ENCODE data around the gene SLC30A2. TPM values are rescaled to one million over a fixed set of nuclear protein-coding genes. Genes with fewer than 3 reads are reported as not detected.

The SLC30A2 gene
- polyA plus RNA-seq, 4 donors: 0.09 to 43.2 (median 0.36) TPM

DNA sequence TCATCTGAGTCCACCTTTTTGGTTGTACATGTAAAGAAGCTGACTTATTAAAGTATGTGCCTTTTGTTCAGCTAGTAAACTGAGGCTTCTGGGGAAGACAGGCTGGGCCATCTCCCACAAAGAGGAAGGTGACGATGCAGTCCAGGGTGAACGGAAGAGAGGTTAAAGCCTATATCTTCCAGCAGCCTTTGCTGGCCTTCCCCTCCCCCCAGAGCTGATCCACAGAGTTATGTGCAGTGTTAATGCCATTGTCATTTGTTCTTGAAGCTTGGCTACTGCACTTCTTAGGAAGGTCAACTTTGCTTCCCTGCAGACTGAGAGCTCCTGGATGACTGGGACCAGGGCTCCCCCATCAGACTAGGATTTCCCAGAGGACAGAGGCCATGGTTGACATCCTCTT lies 2.2 kb downstream of the SLC30A2 start:
- FAIRE-seq (no peak), DNase-seq (no peak)
- H3K27ac ChIP-seq (ENCODE audit: low read depth in 1 of 3, low read length in 2 of 3): no peak overlapping the region
- 74 to 90% (median 89%) methylated on average over 2 of the region's 2 CpGs for WGBS, 3 donors
- no peaks in the 10 kb centered on the region for H3K9me3 ChIP-seq (ENCODE audit: control insufficient read depth in 2 of 2, insufficient read depth in 1 of 2, low read depth in 1 of 2, low read length in 1 of 2)
- H3K4me3 ChIP-seq (ENCODE audit: low read depth in 1 of 3, low read length in 3 of 3): no peak overlapping the region
- H3K36me3 ChIP-seq (ENCODE audit: control insufficient read depth in 3 of 3, insufficient read depth in 2 of 3, low read depth in 1 of 3, low read length in 3 of 3): peaks cover 0 to 54% (median 0%) of the 10 kb centered on the region in 3 donors
- peaks cover 0 to 36% (median 0%) of the 10 kb centered on the region in 3 donors for H3K4me1 ChIP-seq (ENCODE audit: control insufficient read depth in 3 of 3, insufficient read depth in 2 of 3, low read depth in 1 of 3, low read length in 2 of 3)
- peaks cover 9 to 22% (median 14%) of the 10 kb centered on the region in 3 donors for H3K27me3 ChIP-seq (ENCODE audit: control insufficient read depth in 3 of 3, insufficient read depth in 3 of 3, low read length in 3 of 3)

DNA sequence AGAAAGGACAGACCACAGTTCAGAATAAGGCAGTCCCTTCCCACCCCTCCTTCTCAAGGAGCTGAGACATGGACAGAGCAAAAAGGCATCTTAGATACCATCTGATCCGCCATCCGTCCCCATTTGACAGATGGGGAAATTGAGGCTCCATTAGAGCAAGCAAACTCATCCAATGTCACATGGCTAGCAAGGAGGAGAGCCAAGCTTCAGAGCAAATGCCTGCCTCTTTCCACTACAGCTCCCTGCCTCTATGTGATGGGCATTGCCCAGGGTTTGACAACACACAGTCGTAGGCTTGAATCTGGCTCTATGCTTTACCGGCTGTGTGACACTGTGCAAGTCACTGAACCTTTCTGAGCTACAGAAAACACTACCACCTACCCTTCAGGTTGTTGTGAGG lies 3.9 kb downstream of the SLC30A2 start:
- Histone ChIP-seq H3K36me3 (ENCODE audit: control insufficient read depth in 3 of 3, insufficient read depth in 2 of 3, low read depth in 1 of 3, low read length in 3 of 3) (peaks cover 0 to 69% (median 0%) of the 10 kb centered on the region in 3 donors), H3K4me1 (ENCODE audit: control insufficient read depth in 3 of 3, insufficient read depth in 2 of 3, low read depth in 1 of 3, low read length in 2 of 3) (peaks cover 0 to 29% (median 0%) of the 10 kb centered on the region in 3 donors), H3K27ac (ENCODE audit: low read depth in 1 of 3, low read length in 2 of 3) (no peak overlapping the region), H3K4me3 (ENCODE audit: low read depth in 1 of 3, low read length in 3 of 3) (no peak overlapping the region), H3K9me3 (ENCODE audit: control insufficient read depth in 2 of 2, insufficient read depth in 1 of 2, low read depth in 1 of 2, low read length in 1 of 2) (no peaks in the 10 kb centered on the region), H3K27me3 (ENCODE audit: control insufficient read depth in 3 of 3, insufficient read depth in 3 of 3, low read length in 3 of 3) (peaks cover 9 to 18% (median 13%) of the 10 kb centered on the region in 3 donors)
- WGBS, 3 donors: 65 to 70% (median 65%) methylated on average over 4 of the region's 4 CpGs
- DNase-seq: no peak
- FAIRE-seq: no peak

DNA sequence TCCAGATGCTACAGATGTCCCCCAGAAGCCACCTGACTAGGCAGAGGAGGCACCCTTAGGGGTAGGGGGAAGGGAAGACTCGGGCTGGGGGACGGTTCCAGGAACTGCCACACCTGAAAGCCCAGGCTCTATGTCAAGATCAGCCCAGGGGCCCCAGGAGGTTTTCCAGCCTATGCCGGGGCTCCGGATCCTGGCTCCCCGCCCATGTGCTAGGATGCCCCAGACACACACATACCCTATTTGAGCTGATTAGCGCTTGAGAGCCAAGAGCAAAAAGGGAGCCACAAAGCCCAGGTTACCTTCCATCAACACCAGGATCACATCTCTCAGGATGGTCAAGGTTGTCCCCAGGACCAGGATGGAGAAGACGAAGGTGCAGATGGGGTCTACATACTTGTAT lies 4.5 kb downstream of the SLC30A2 start:
- no peak overlapping the region for H3K4me3 ChIP-seq (ENCODE audit: low read depth in 1 of 3, low read length in 3 of 3)
- 77 to 86% (median 80%) methylated on average over 7 of the region's 7 CpGs for WGBS, 3 donors
- peaks cover 0 to 74% (median 0%) of the 10 kb centered on the region in 3 donors for H3K36me3 ChIP-seq (ENCODE audit: control insufficient read depth in 3 of 3, insufficient read depth in 2 of 3, low read depth in 1 of 3, low read length in 3 of 3)
- peaks cover 0 to 32% (median 0%) of the 10 kb centered on the region in 3 donors for H3K4me1 ChIP-seq (ENCODE audit: control insufficient read depth in 3 of 3, insufficient read depth in 2 of 3, low read depth in 1 of 3, low read length in 2 of 3)
- no peaks in the 10 kb centered on the region for H3K9me3 ChIP-seq (ENCODE audit: control insufficient read depth in 2 of 2, insufficient read depth in 1 of 2, low read depth in 1 of 2, low read length in 1 of 2)
- DNase-seq (no peak), FAIRE-seq (no peak)
- H3K27me3 ChIP-seq (ENCODE audit: control insufficient read depth in 3 of 3, insufficient read depth in 3 of 3, low read length in 3 of 3): peaks cover 6 to 12% (median 8%) of the 10 kb centered on the region in 3 donors
- H3K27ac ChIP-seq (ENCODE audit: low read depth in 1 of 3, low read length in 2 of 3): no peak overlapping the region

DNA sequence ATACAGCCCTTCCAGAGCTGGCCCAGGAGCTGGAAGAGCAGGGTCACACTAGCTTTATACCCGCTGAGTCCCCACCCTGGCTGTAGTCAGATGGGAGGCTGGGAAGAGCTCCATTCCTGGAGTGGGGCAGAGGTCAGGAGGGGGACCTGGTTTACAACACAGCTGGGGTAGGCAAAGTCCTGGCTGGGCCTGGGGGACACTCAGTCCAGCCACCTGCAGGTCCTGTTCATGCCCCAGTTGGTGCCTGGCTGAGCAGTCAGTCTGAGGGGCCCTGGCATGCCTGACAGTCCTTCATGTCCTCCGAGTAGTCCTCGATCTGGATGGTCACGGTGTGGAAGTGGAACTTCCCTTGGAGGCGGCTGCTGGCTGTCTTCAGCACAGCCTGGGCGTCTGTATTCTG lies 7.0 kb downstream of the SLC30A2 start:
- peaks cover 0 to 27% (median 3%) of the 10 kb centered on the region in 3 donors for H3K4me1 ChIP-seq (ENCODE audit: control insufficient read depth in 3 of 3, insufficient read depth in 2 of 3, low read depth in 1 of 3, low read length in 2 of 3)
- FAIRE-seq: no peak
- 74 to 82% (median 77%) methylated on average over 6 of the region's 6 CpGs for WGBS, 3 donors
- H3K27ac ChIP-seq (ENCODE audit: low read depth in 1 of 3, low read length in 2 of 3): no peak overlapping the region
- peaks cover 0 to 10% (median 0%) of the 10 kb centered on the region in 3 donors for H3K27me3 ChIP-seq (ENCODE audit: control insufficient read depth in 3 of 3, insufficient read depth in 3 of 3, low read length in 3 of 3)
- peaks cover 0 to 68% (median 0%) of the 10 kb centered on the region in 3 donors for H3K36me3 ChIP-seq (ENCODE audit: control insufficient read depth in 3 of 3, insufficient read depth in 2 of 3, low read depth in 1 of 3, low read length in 3 of 3)
- H3K4me3 ChIP-seq (ENCODE audit: low read depth in 1 of 3, low read length in 3 of 3): no peak overlapping the region
- DNase-seq: no peak
- no peaks in the 10 kb centered on the region for H3K9me3 ChIP-seq (ENCODE audit: control insufficient read depth in 2 of 2, insufficient read depth in 1 of 2, low read depth in 1 of 2, low read length in 1 of 2)

DNA sequence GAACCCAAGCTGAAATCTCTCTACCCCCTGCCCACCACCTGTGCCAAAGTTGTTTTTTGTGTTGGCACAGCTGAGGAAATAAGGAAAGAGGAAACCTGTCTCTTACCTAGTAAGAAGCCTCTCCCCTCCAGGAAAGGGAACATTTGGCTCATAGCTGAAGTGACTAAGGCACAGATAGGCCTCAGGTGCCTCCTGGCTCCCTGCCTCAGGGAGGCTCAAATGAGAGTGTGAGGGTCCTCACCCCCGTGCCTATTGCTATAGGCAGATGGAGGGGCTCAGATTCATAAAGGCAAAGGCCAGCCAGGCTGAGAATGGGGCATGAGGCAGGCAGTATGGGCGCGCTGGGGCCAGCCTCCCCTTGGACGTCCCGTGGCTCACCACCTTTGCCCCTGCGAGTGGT lies 7.4 kb downstream of the SLC30A2 start:
- H3K27ac ChIP-seq (ENCODE audit: low read depth in 1 of 3, low read length in 2 of 3): peak overlapping the region in 1 of 3 donors; percentile 42
- no peaks in the 10 kb centered on the region for H3K9me3 ChIP-seq (ENCODE audit: control insufficient read depth in 2 of 2, insufficient read depth in 1 of 2, low read depth in 1 of 2, low read length in 1 of 2)
- 85 to 90% (median 86%) methylated on average over 6 of the region's 6 CpGs for WGBS, 3 donors
- FAIRE-seq (no peak), DNase-seq (no peak)
- peaks cover 0 to 23% (median 3%) of the 10 kb centered on the region in 3 donors for H3K4me1 ChIP-seq (ENCODE audit: control insufficient read depth in 3 of 3, insufficient read depth in 2 of 3, low read depth in 1 of 3, low read length in 2 of 3)
- peaks cover 0 to 64% (median 0%) of the 10 kb centered on the region in 3 donors for H3K36me3 ChIP-seq (ENCODE audit: control insufficient read depth in 3 of 3, insufficient read depth in 2 of 3, low read depth in 1 of 3, low read length in 3 of 3)
- H3K4me3 ChIP-seq (ENCODE audit: low read depth in 1 of 3, low read length in 3 of 3): no peak overlapping the region
- peaks cover 0 to 11% (median 0%) of the 10 kb centered on the region in 3 donors for H3K27me3 ChIP-seq (ENCODE audit: control insufficient read depth in 3 of 3, insufficient read depth in 3 of 3, low read length in 3 of 3)

DNA sequence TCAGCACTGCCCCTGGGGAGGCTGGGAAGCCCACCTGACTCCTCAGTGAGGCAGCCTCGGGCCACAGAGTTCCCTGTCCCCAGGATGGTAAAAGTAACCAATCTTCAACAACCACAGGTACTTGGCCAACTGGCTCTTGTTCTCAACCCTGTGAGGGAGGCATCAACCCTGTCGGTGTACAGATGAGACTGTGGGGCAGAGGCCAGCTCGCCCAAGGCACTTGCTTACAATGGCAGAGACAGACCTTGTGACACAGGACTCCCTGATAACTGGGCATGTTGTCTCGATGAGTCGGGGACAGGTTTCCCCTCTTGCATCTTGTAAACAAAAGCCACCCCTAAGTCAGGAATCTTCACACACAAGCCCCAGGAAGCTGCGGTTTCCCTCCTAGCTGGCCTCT lies 8.0 kb downstream of the SLC30A2 start:
- Histone ChIP-seq H3K4me1 (ENCODE audit: control insufficient read depth in 3 of 3, insufficient read depth in 2 of 3, low read depth in 1 of 3, low read length in 2 of 3) (peaks cover 0 to 23% (median 3%) of the 10 kb centered on the region in 3 donors), H3K27me3 (ENCODE audit: control insufficient read depth in 3 of 3, insufficient read depth in 3 of 3, low read length in 3 of 3) (peaks cover 0 to 11% (median 0%) of the 10 kb centered on the region in 3 donors), H3K27ac (ENCODE audit: low read depth in 1 of 3, low read length in 2 of 3) (peak overlapping the region in 1 of 3 donors; percentile 42), H3K9me3 (ENCODE audit: control insufficient read depth in 2 of 2, insufficient read depth in 1 of 2, low read depth in 1 of 2, low read length in 1 of 2) (no peaks in the 10 kb centered on the region), H3K36me3 (ENCODE audit: control insufficient read depth in 3 of 3, insufficient read depth in 2 of 3, low read depth in 1 of 3, low read length in 3 of 3) (peaks cover 0 to 58% (median 0%) of the 10 kb centered on the region in 3 donors), H3K4me3 (ENCODE audit: low read depth in 1 of 3, low read length in 3 of 3) (no peak overlapping the region)
- DNase-seq: no peak
- WGBS, 3 donors: 72 to 77% (median 74%) methylated on average over 6 of the region's 6 CpGs
- FAIRE-seq: no peak

DNA sequence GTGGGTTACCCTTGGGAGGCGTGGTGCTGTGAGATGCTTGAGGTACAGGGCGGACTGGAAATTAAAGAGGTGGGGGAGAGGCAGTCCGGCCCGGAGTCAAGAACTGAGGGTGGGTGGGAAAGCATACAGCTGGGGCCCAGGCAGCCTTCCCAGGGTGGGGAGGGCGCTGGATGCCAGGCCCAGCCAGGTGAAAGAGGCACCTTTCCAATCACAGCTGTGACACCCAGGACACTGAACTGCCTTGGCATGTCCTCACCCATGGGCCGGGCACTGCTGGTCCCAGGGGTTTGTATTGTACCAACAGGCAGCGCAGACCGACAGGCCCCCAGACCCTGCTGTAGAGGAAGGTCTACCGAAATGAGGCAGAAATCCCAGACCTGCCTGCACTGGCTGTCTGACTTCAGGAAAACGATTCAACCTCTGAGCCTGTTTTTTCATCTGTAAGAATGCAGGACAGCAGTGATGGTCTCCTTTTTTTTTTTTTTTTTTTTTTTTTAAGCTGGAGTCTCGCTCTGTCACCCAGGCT lies 9.1 kb downstream of the SLC30A2 start:
- FAIRE-seq: no peak
- Histone ChIP-seq H3K27me3 (ENCODE audit: control insufficient read depth in 3 of 3, insufficient read depth in 3 of 3, low read length in 3 of 3) (peaks cover 0 to 11% (median 0%) of the 10 kb centered on the region in 3 donors), H3K27ac (ENCODE audit: low read depth in 1 of 3, low read length in 2 of 3) (peak overlapping the region in 1 of 3 donors; percentile 87), H3K4me3 (ENCODE audit: low read depth in 1 of 3, low read length in 3 of 3) (no peak overlapping the region), H3K36me3 (ENCODE audit: control insufficient read depth in 3 of 3, insufficient read depth in 2 of 3, low read depth in 1 of 3, low read length in 3 of 3) (peaks cover 0 to 48% (median 0%) of the 10 kb centered on the region in 3 donors), H3K4me1 (ENCODE audit: control insufficient read depth in 3 of 3, insufficient read depth in 2 of 3, low read depth in 1 of 3, low read length in 2 of 3) (peaks cover 0 to 23% (median 3%) of the 10 kb centered on the region in 3 donors), H3K9me3 (ENCODE audit: control insufficient read depth in 2 of 2, insufficient read depth in 1 of 2, low read depth in 1 of 2, low read length in 1 of 2) (no peaks in the 10 kb centered on the region)
- 79 to 82% (median 81%) methylated on average over 6 to 10 of the region's 11 CpGs for WGBS, 3 donors
- no peak for DNase-seq

DNA sequence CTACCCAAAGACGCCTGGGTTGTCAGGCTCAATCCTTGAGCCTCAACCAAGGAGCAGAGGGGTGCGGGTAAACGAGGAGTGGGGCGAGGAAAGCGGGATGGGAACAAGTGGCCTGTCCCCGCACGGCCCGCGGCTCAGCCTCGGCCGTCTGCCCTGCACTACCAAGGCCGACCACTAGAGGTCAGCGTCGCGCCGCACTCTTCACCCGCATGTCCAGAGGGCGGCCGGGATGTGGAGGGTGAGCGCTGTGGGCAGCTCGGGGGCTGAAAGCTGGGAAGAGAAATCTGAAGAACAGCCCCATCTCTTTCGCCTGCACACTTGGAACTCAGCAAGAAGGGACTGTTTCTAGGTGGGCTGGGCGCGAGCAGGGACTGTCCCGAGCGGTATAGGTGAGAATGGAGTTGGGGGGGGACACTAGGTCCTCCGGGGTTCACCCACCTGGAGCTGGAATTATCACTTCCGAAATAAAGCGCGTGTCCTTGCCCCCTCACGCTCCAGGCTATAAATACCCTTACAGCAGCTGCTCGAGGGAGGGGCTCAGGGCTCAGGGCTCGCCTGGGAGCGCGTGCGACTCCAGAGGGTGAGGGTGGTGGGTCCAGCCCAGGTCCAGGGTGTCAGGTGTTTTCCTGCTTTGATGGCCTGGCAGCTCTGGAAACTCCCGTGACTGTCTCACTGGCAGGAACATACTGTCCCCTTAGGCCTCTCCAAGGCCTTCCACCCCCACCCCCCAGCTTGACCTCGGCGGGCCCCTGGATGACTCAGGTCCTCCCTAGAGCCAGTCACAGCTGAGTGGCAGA lies 9.8 kb downstream of the SLC30A2 start:
- FAIRE-seq (no peak), DNase-seq (peak; percentile 67 to 93)
- Histone ChIP-seq H3K27ac (ENCODE audit: low read depth in 1 of 3, low read length in 2 of 3) (peak overlapping the region; percentile 26 to 87 (median 77)), H3K4me3 (ENCODE audit: low read depth in 1 of 3, low read length in 3 of 3) (peak overlapping the region; percentile 49 to 78 (median 78)), H3K9me3 (ENCODE audit: control insufficient read depth in 2 of 2, insufficient read depth in 1 of 2, low read depth in 1 of 2, low read length in 1 of 2) (no peaks in the 10 kb centered on the region), H3K36me3 (ENCODE audit: control insufficient read depth in 3 of 3, insufficient read depth in 2 of 3, low read depth in 1 of 3, low read length in 3 of 3) (peaks cover 0 to 42% (median 0%) of the 10 kb centered on the region in 3 donors), H3K4me1 (ENCODE audit: control insufficient read depth in 3 of 3, insufficient read depth in 2 of 3, low read depth in 1 of 3, low read length in 2 of 3) (peaks cover 0 to 23% (median 3%) of the 10 kb centered on the region in 3 donors), H3K27me3 (ENCODE audit: control insufficient read depth in 3 of 3, insufficient read depth in 3 of 3, low read length in 3 of 3) (peaks cover 0 to 11% (median 0%) of the 10 kb centered on the region in 3 donors)
- WGBS, 3 donors: 9 to 14% (median 10%) methylated on average over 35 to 39 of the region's 39 CpGs
